Activated CD4-positive, alpha-beta T cell treated with anti-CD3 and anti-CD28 coated beads for 36 hours (primary cell): ENCODE results near the gene PIGX. TPM values are rescaled to one million over a fixed set of nuclear protein-coding genes. Genes with fewer than 3 reads are reported as not detected.
A peak's percentile ranks its signal among the peaks of the same experiment; 100 is the strongest.
"Not testable (repeated sequence)": the region's sequence is repeated elsewhere in the genome, so short reads cannot be mapped to it uniquely, and the experiment has no call there.

ENCODE experiments used
- ATAC-seq: fragments of 200-7000 bp; cut with Tn5 transposase; one replicate; pipeline ENCODE4 v1.10.0; 2021; ENCODE audit warnings: mild to moderate bottlenecking, moderate library complexity
- CTCF ChIA-PET: fragments of 350-600 bp; sonication (Branson Sonifier 250); formaldehyde crosslinking; loops from one replicate; lab custom pipeline; 2021; ENCODE audit warnings: antibody characterized with exemption; lab: Charles Lee
- POLR2A ChIA-PET: fragments of 350-600 bp; sonication (Branson Sonifier 250); formaldehyde crosslinking; loops from one replicate; lab custom pipeline; 2021; ENCODE audit warnings: antibody characterized with exemption, inconsistent platforms; lab: Charles Lee
- DNase-seq: peaks from one replicate; pipeline ENCODE4 v3.0.0-alpha.2; 2020
- H3K27ac Mint-ChIP-seq: one replicate; pipeline ENCODE4 v1.8.0; 2021; ENCODE audit warnings: mixed read lengths
- H3K27me3 Mint-ChIP-seq: one replicate; pipeline ENCODE4 v1.8.0; 2021; ENCODE audit warnings: mixed read lengths
- H3K36me3 Mint-ChIP-seq: one replicate; pipeline ENCODE4 v1.8.0; 2021; ENCODE audit warnings: low read depth, mixed read lengths
- H3K4me1 Mint-ChIP-seq: one replicate; pipeline ENCODE4 v1.8.0; 2021; ENCODE audit warnings: mixed read lengths
- H3K4me3 Mint-ChIP-seq: one replicate; pipeline ENCODE4 v1.8.0; 2021; ENCODE audit warnings: mild to moderate bottlenecking, moderate library complexity, mixed read lengths
- H3K9me3 Mint-ChIP-seq: one replicate; pipeline ENCODE4 v1.8.0; 2021; ENCODE audit warnings: low read depth, mixed read lengths
- intact Hi-C, 2 experiments: fragments of 100-400 bp; cut with DNase I in 1 of 2; cut with micrococcal nuclease in 1 of 2; formaldehyde crosslinking; loops; one replicate each; pipeline versions ENCODE4 v1.14.2 to v1.15.1; 2022 to 2024; cut with DNase I, micrococcal nuclease
- total RNA-seq, 2 experiments: library from RNA; stranded (reverse); gene quantifications; one replicate each; pipeline ENCODE4 v1.2.3, GENCODE V29; 2021

PIGX gene
- total RNA-seq, 2 experiments from 2014 or later: 37.8 to 42.2 TPM

GRCh38 chr3:196706731-196707130, 5.4 kb upstream of the PIGX start:
- Mint-ChIP-seq H3K27me3 (no peaks in the 10 kb centered on the region), H3K9me3 (no peaks in the 10 kb centered on the region), H3K27ac (no peak overlapping the region), H3K4me1 (peaks cover 12% of the 10 kb centered on the region), H3K4me3 (no peak overlapping the region), H3K36me3 (peaks cover 9% of the 10 kb centered on the region)
- POLR2A ChIA-PET: no interaction called here
- no peak for DNase-seq
- no peak for ATAC-seq
- CTCF ChIA-PET: interaction anchor here (0.7 to 1.1 kb wide), 3 partner anchors 16 to 176 kb away, joined by 3 to 4 read pairs (median 4); no protein-coding TSS in a partner anchor
- intact Hi-C loops: no loop called here

- H3K27me3 Mint-ChIP-seq: no peaks in the 10 kb centered on the region
- no peak overlapping the region for H3K4me3 Mint-ChIP-seq
- H3K27ac Mint-ChIP-seq: no peak overlapping the region
- ATAC-seq: no peak
- H3K4me1 Mint-ChIP-seq: peaks cover 13% of the 10 kb centered on the region
- no peak for DNase-seq
- intact Hi-C loops: no loop called here
- ChIA-PET CTCF (interaction anchor here (0.6 to 1.5 kb wide), 6 partner anchors 17 to 130 kb away, joined by 3 to 5 read pairs (median 4); no protein-coding TSS in a partner anchor), POLR2A (no interaction called here)
- peaks cover 9% of the 10 kb centered on the region for H3K36me3 Mint-ChIP-seq
- no peaks in the 10 kb centered on the region for H3K9me3 Mint-ChIP-seq
These were observed 4.6 kb upstream of the PIGX start for GRCh38 chr3:196707566-196707965.

DNA sequence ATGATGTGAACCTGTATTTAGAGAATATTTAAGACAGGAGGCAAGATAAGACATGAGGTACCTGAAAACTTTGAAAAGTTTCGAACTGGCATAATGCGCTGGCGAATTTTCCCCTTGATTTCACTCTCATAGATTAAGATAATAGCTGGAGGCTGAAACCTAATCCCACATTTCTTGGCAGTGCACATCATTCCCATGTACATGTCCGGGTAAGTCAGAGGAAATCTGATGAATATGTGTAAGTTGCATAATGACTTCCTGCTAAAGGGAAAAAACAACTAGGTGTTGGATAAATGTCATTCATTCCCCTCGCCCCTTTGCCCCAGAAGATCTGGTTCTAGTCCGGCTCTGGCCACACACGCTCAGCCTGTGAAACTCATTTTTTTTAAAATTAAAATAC, 3.7 kb upstream of the PIGX start:
- Mint-ChIP-seq H3K9me3 (no peaks in the 10 kb centered on the region), H3K27ac (no peak overlapping the region), H3K27me3 (no peaks in the 10 kb centered on the region), H3K4me1 (peaks cover 19% of the 10 kb centered on the region), H3K36me3 (peaks cover 9% of the 10 kb centered on the region), H3K4me3 (no peak overlapping the region)
- DNase-seq (no peak), ATAC-seq (no peak)
- POLR2A ChIA-PET: interaction anchor here (0.7 kb wide), 1 partner anchor 481 kb away, joined by 4 read pairs; no protein-coding TSS in a partner anchor
- CTCF ChIA-PET: interaction anchor here (1.2 to 1.5 kb wide), 2 partner anchors 23 to 33 kb away, joined by 3 to 5 read pairs; no protein-coding TSS in a partner anchor
- intact Hi-C loops: no loop called here

- no peaks in the 10 kb centered on the region for H3K9me3 Mint-ChIP-seq
These were observed 587 bp downstream of the PIGX start for GRCh38 chr3:196712514-196713413.

DNA sequence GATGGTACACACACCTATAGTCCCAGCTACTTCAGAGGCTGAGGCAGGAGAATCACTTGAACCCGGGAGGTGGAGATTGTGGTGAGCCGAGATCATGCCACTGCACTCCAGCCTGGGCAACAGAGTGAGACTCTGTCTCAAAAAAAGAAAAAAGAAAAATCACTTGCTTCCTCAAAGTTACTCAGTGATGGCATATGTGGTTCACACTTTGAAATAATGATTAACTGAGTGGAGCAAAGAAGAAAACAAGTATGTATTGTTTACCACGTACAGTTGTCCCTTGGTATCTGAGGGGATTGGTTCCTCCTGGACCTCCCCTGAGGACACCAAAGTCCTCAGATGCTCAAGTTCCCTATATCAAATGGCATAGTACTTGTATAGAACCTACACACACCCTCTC, 5.0 kb downstream of the PIGX start:
- H3K4me1 Mint-ChIP-seq: peaks cover 20% of the 10 kb centered on the region
- POLR2A ChIA-PET, H3K27me3 Mint-ChIP-seq, intact Hi-C loops, H3K9me3 Mint-ChIP-seq, H3K27ac Mint-ChIP-seq, H3K4me3 Mint-ChIP-seq, DNase-seq, ATAC-seq: not testable (repeated sequence)
- peaks cover 30% of the 10 kb centered on the region for H3K36me3 Mint-ChIP-seq
- CTCF ChIA-PET: interaction anchor here (0.9 to 1.1 kb wide), 2 partner anchors 9 to 147 kb away, joined by 3 to 4 read pairs; no protein-coding TSS in a partner anchor

More at GRCh38 chr3:196712514-196713413, 587 bp downstream of the PIGX start:
- Mint-ChIP-seq H3K27me3 (no peaks in the 10 kb centered on the region), H3K4me3 (peak overlapping the region; percentile 79), H3K4me1 (peaks cover 33% of the 10 kb centered on the region), H3K27ac (peak overlapping the region; percentile 83), H3K36me3 (peaks cover 4% of the 10 kb centered on the region)
- ATAC-seq (peak; percentile 37), DNase-seq (peak; percentile 77)
- ChIA-PET CTCF (interaction anchor here (0.7 to 1.0 kb wide), 4 partner anchors 27 to 103 kb away, joined by 3 to 4 read pairs (median 4); no protein-coding TSS in a partner anchor), POLR2A (interaction anchor here (0.7 to 2.5 kb wide), 4 partner anchors 19 to 494 kb away, joined by 3 to 10 read pairs (median 4); partner anchors contain the start of genes FBXO45, PAK2 and WDR53)
- intact Hi-C loops: loop anchor here (1.0 to 5.0 kb wide), 13 partner anchors 15 to 1080 kb away; partner anchors contain the start of genes PAK2 (in 2 of the 2), FBXO45 (in 1 of the 2), LRCH3 (in 1 of the 2) and NCBP2 (in 1 of the 2)

- intact Hi-C loops: no loop called here
- Mint-ChIP-seq H3K36me3 (peaks cover 39% of the 10 kb centered on the region), H3K27ac (no peak overlapping the region), H3K4me3 (no peak overlapping the region), H3K4me1 (peaks cover 1% of the 10 kb centered on the region), H3K9me3 (peaks cover 4% of the 10 kb centered on the region), H3K27me3 (no peaks in the 10 kb centered on the region)
- no peak for DNase-seq
- no peak for ATAC-seq
- ChIA-PET POLR2A (no interaction called here), CTCF (no interaction called here)
These were observed 8.9 kb downstream of the PIGX start for GRCh38 chr3:196721097-196721496.

DNA sequence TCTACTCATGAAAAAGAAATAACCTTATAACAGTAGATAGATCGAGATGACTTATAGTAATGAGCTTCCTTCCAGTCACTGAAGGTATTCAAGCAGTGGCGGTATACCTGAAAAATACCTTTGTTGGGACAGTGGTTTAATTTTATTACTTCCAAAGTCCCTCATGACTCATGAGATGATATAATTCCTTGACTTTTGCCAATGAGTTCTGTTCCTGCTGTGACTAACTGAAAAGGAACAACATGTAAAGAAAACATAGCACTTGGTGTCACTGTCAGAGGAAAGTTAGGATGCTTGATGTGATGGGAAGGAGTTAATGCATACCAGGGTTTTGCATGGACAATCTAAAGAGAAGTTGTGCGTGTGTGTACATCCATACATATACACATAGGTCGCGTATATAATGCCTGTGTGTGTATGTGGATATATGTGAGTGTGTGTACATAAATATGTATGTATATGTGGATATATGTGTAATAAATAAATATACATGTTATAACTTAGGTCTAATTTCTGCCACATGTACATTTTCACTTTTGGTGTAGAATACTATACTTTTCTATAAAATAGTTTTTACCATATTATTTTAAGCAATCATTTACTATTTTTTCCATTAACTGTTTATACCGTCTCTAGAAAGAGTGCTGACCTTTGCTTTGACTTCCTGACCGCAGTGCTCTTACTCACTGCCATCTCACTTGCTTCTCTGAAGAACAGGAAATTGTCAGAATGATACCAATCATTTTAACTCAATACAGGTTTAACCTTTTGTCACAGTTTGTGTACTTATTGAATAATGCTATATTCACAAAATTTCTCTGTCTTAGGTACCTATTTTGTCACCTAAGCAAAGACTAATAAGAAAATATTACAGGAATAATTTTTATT, 14.9 kb downstream of the PIGX start:
- Mint-ChIP-seq H3K4me1 (peaks cover 16% of the 10 kb centered on the region), H3K9me3 (no peaks in the 10 kb centered on the region), H3K4me3 (no peak overlapping the region), H3K27me3 (no peaks in the 10 kb centered on the region), H3K36me3 (peaks cover 29% of the 10 kb centered on the region), H3K27ac (peak overlapping the region; percentile 21)
- ChIA-PET CTCF (interaction anchor here (1.2 to 1.4 kb wide), 2 partner anchors 10 to 20 kb away, joined by 3 to 4 read pairs; no protein-coding TSS in a partner anchor), POLR2A (interaction anchor here (1.0 kb wide), 1 partner anchor 12 kb away, joined by 3 read pairs; the partner anchor contains the start of gene PAK2)
- peak; percentile 54 for DNase-seq
- intact Hi-C loops: loop anchor here in 1 of 2 experiments (1.0 kb wide), 1 partner anchor 15 kb away; the partner anchor contains the start of genes CEP19 and PIGX
- ATAC-seq: peak; percentile 98

DNA sequence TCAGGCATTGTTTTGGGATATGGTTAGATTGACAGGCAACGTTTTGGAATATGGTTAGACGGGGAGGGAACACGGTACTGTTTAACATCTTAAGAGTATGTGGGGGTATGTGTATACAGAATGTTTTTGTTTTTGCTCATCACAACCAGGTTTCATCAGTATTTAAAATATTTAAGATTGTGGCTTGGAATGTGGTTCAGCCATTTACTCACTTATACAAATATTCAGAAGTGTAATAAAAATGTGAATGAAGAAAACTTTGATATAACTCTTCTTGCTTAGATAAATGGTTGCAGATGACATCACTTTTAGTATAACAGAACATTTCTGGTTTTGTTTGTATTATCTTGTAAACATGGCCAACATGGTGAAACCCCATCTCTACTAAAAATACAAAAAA, 23.6 kb downstream of the PIGX start:
- Mint-ChIP-seq H3K4me1 (peaks cover 6% of the 10 kb centered on the region), H3K27me3 (no peaks in the 10 kb centered on the region), H3K4me3 (no peak overlapping the region), H3K36me3 (peaks cover 18% of the 10 kb centered on the region), H3K27ac (no peak overlapping the region), H3K9me3 (peaks cover 3% of the 10 kb centered on the region)
- DNase-seq (no peak), ATAC-seq (no peak)
- intact Hi-C loops: no loop called here
- POLR2A ChIA-PET: no interaction called here
- CTCF ChIA-PET: no interaction called here

GRCh38 chr3:196736670-196737374, 24.6 kb downstream of the PIGX start:
- Mint-ChIP-seq H3K27me3 (no peaks in the 10 kb centered on the region), H3K36me3 (peaks cover 24% of the 10 kb centered on the region), H3K4me3 (no peak overlapping the region), H3K9me3 (peaks cover 3% of the 10 kb centered on the region), H3K27ac (no peak overlapping the region), H3K4me1 (peaks cover 10% of the 10 kb centered on the region)
- intact Hi-C loops: no loop called here
- POLR2A ChIA-PET: no interaction called here
- CTCF ChIA-PET: no interaction called here
- no peak for DNase-seq
- ATAC-seq: no peak

DNA sequence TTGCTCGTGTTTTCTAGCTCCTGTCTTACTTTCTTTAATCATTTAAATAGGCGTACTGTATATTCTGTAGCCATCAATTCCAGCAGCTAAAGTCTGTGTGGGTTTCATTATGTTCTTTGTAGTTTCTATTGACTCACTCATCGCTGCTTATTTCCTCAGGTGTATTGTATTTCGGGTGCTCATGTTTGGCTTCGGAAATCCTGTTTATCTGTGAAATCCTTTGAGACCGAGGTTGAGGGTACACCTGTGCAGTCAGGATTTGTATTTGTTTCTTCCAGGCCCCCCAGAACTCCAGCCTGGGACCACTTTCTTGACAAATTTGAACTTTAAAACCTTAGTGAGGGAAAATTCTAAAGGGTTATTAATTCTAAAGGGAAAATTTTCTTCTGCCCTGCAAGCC, 25.5 kb downstream of the PIGX start:
- ATAC-seq (no peak), DNase-seq (no peak)
- Mint-ChIP-seq H3K4me1 (peaks cover 11% of the 10 kb centered on the region), H3K9me3 (peaks cover 3% of the 10 kb centered on the region), H3K4me3 (no peak overlapping the region), H3K27ac (no peak overlapping the region), H3K27me3 (no peaks in the 10 kb centered on the region), H3K36me3 (peaks cover 24% of the 10 kb centered on the region)
- ChIA-PET CTCF (no interaction called here), POLR2A (interaction anchor here (0.6 kb wide), 1 partner anchor 304 kb away, joined by 3 read pairs; no protein-coding TSS in a partner anchor)
- intact Hi-C loops: loop anchor here in 1 of 2 experiments (2.0 kb wide), 1 partner anchor 305 kb away; the partner anchor contains the start of gene UBXN7
